ENCODE data around the gene DUS3L.

The DUS3L gene

DNA sequence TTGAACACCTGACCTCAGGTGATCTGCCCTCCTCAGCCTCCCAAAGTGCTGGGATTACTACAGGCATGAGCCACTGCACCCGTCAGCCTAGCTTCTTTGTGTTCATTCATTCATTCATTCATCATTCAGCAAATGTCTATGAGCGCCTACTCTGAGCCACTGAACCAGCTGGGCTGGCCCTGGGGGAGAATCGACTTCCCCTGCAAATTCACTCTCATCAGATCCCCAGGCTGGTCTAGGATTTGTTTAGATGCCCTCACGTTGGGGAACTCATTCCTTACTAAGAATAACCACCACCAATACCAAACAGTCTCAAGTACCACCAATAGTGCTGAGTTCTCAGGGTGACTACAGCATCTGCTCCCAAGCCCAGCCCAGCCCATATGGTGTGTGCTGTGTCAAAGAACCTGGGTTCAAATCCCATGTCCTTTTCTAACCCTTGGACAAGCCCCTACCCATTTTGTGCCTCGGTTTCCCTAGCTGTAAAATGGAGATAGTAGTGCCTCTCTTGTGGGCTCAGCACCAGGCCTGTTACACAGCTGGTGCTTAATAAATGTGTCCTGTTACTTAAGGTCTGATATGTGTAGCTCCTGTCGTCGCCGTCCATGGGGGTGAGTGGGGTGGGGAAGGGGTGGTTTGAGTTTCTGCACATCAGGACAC, 30.7 kb upstream of the DUS3L start:
- DNase-seq: no peak

- DNase-seq: no peak
Measured at GRCh38 chr19:5820785-5821184, 29.8 kb upstream of the DUS3L start.

GRCh38 chr19:5818594-5818993, 27.6 kb upstream of the DUS3L start:
- no peak for DNase-seq

GRCh38 chr19:5817218-5817617, 26.3 kb upstream of the DUS3L start:
- no peak for DNase-seq

DNA sequence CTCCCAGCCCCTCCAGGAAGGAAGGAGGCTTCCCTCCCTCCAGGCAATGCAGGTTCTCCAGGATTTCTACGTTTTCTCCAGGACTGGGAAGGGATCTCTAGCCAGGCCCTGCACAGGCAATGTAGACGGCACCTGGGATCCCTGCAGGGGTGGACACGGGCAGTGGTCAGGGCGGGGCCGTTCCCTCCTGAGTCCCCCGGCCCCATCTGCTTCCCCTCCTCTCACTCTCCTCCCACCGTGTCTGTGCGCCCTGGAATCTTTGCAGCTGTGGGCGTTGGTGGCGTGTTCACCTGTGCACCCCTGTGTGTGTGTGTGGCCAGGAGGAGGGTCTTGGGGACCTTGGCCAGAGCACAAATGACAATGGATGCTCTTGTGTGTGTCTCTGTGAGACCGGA, 23.9 kb upstream of the DUS3L start:
- no peak for DNase-seq

- DNase-seq: no peak
Measured at GRCh38 chr19:5814123-5814851, 23.3 kb upstream of the DUS3L start.

- no peak for DNase-seq
Measured at GRCh38 chr19:5811117-5811516, 20.2 kb upstream of the DUS3L start.

DNA sequence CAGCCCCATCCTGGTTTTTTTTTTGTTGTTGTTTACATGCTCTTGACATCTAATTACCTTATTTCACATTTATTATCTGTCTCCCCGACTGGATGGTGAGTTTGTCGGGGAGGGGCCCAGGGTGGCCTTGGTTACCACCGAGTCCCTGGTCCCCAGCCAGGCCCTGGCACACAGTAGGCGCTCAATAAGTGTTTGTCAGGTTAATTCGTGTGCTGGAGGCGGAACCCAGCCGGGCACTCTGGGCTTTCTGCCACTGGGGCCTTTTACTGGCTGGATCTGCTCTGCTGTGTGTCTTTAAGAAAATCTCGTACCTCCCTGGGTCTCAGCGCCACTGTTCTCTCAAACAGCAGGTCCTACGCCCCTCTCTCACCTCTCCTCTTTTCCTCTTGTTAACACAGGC, 18.5 kb upstream of the DUS3L start:
- no peak for DNase-seq

- no peak for DNase-seq
Measured at GRCh38 chr19:5809053-5809452, 18.1 kb upstream of the DUS3L start.

GRCh38 chr19:5808120-5808816, 17.3 kb upstream of the DUS3L start:
- DNase-seq: no peak

- DNase-seq: no peak
Measured at GRCh38 chr19:5806905-5807304, 15.9 kb upstream of the DUS3L start.

DNA sequence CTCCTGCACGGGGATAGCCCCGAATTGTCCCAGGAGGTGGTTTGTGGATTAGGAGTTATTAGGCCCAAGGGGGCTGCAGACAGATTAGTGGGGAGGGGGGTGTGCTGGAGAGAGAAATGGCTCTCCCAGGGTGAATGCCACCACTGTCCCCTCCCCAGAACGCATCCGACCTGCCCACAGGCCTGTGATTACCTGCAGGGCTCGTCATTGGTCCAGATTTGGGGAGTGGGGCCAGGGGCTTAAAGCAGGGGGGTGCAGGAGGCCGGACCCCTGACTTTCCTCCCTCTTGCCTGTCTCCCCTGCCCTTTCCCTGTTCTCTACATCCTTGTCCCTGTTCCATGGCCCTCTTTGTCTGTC, 15.1 kb upstream of the DUS3L start:
- DNase-seq: no peak

GRCh38 chr19:5805462-5806132, 14.6 kb upstream of the DUS3L start:
- peak; percentile 66 for DNase-seq

DNA sequence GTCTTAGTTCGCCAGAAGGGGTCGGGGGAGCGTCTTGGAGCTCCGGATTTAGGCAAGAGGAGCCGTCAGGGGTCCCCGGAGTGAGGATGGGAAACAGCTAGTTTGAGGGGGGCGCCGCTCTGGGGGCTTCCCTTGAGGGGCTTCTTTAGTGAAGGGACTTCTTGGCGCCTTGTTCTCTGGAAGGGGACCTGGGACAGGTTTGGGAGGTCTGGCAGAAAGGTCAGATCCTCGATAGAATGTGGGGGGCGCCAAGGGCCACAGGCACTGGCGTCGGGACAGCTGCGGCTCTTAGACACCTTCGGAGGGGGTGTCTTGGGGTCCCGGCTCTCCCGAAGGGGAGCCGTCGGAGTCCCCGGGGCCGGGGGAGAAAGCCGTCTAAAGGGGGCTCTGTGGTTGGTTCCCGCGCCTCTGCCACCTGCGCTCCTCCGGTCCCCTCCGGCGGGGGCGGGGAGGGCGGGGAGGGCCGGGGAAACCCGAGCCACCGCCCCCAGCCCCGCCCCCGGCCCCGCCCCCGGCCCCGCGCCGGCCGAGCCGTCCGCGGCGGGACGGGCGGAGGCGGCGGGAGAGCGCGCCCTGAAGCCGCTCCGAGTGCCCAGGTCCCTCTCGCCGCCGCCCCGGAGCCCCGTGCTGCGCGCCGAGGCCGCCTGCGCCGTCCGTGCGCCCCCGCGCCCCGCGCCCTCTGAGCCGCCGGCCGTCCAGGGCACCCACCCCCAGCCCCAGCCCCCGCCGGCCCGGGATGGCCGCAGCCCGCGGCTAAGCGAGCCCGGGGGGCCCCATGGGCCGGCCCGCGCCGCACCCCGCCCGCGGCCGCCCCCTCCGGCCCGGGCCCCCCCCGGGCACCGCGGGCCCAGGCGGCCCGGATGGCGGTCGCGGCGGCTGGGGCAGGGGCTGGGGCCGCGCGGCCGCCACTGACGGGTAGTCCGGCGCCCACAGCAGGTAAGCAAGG, 13.8 kb upstream of the DUS3L start, which contains the start of gene NRTN:
TSS of gene NRTN (plus strand) at position 552 of the 946 bp plus-strand sequence. CDS start 19,099 bp downstream, outside the sequence.
- peak; percentile 65 for DNase-seq

DNA sequence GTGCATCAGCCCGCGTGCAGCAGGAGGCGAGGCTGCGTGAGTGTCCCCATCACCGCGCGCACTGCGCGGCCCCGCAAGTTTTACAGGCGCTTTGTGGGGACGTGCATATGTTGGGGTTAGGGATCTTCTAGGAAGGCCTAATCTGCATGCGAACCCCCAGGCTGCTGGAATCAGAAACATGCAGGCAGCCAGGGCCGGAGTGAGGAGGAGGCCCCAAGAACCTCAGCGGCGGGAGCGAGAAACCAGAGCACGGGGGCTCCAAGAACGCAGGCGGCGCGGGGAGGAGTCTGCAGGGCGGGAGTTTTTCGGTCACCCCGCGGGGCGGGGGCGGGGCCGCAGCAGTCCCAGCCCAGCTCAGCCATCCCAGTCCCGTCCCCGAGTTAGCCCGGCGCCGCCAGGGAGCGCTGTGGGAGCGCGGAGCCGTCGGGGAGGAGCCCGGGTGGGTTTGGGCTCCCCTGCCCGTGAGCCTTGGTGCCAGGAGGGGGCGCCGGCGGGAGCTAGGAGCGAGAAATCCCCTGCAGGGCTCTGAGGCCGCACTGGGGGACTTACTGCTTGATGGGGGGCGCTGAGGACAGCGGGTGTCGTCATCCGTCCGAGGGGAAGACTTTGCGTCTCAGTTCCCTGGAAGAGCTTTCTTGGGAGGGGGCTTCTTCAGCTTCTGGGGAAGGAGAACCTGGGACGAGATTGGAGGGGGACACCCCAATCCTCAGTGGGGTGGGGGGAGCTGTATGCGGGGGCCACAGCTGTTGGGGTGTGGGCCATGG, 13.0 kb upstream of the DUS3L start:
- DNase-seq: peak; percentile 84

DNA sequence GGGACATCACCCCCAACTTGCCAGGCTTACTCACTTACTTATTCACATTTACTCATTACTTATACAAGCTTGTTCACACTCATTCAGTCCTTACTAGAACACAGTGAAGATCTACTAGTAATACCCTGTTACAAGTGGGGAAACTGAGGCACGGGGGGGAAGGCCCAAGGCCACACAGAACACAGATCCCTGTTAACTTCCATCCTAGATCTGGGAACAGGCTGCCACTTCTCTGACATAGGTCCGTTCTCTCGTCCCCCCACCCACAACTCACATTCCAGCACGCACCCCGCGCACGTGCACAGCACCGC, 12.4 kb upstream of the DUS3L start:
- DNase-seq: no peak

DNA sequence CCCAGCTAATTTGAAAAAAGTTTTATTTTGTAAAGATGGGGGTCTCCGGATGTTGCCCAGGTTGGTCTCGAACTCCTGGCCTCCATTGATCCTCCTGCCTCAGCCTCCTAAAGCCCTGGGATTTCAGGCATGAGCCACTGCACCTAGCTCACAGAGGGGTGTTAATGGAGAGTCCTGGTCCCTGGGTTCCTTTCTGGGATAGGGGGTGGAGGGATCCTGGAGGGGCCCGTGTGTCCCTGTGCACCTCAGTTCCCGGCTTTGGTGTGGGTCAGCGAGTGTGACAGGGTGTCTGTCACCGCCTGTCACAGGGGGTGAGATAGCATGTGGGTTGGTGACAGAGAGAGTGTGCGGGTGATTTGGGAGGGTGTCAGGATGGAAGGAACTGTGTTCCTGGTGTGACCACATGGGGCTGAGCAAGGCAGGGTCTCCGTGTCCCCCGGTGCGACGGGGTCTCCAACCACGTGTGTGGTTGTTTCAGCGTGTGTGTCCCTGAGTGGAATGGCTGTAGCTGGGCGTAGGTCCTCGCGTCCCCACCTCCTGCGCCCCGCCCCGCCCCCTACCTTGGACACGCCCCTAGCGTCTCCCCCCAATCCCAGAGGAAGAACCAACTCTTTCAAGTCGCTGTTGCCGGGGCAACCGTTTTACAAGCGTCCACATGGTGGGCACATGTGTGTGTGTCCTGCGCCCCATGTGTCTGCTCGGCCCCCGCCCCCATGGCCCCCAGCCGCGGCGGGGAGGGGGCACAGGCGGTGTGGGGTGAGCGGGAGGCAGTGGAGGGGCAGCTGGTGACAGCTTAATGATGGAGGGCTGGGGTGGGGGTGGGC, 11.0 kb upstream of the DUS3L start:
- DNase-seq: peak; percentile 67

DNA sequence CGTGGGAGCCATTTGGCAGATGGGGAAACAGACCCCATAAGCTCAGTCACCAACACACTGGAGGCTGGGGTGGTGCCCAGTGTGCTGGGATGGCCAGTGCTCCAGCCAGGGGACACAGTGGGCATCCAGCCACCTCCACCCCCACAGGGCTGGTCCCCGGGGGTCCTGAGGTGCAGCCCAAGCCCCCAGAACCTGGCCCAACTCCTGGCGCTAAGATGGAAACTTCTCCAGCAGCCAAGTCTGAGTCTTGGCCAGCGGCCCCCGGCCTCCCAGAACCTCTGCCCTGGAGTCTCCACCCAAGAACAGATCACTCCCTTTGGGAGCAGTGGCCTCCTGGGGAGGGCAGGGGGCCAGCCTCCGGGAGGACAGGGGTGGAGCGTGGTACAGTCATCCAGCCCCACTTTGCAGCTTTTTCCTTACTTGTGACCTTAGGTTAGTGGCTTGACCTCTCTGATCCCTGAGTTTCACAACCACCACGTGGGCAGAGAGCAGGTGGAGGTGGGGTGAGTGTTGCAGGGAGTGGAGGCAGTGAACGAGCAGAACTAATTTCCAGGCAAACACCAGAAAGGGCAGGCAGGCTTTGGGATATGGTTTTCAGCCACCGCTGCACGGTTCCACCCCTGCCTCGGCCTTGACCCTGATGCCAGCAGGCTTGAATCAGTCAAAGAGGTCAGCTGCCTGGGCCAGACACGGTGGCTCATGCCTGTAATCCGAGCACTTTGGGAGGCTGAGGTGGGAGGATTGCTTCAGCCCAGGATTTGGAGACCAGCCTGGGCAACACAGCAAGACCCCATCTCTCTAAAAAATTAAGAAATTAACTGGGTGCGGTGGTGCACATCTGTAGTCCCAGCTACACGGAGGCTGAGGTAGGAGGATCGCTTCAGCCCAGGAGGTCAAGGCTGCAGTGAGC, 9.7 kb upstream of the DUS3L start:
- DNase-seq: no peak

Data from NCI-H146 (cell line).